AG09309 (cell line): Measurements from ENCODE around the gene STOM.

Experiments used
- DNase-seq: peaks from one replicate; pipeline ENCODE4 v3.0.0-alpha.2; 2010; ENCODE audit warnings: low read depth
- H3K4me3 ChIP-seq: 2 replicates; pipeline ENCODE4 v1.5.1; 2011; ENCODE audit warnings: mild to moderate bottlenecking, low read depth, low read length, moderate library complexity; ENCODE audit not compliant: control insufficient read depth
- CTCF ChIP-seq: IDR thresholded peaks from 2 replicates; pipeline ENCODE4 v1.5.1; 2011; ENCODE audit warnings: mild to moderate bottlenecking, low read depth, low read length, inconsistent platforms; ENCODE audit not compliant: insufficient read depth, control insufficient read depth; ENCODE audit errors: missing control alignments

STOM gene

GRCh38 chr9:121297389-121297788, 72.7 kb downstream of the STOM start:
- H3K4me3 ChIP-seq, result no peak overlapping the region
- no peak for TF ChIP-seq CTCF
- no peak for DNase-seq

- no peak for TF ChIP-seq CTCF
- H3K4me3 ChIP-seq, result no peak overlapping the region
- DNase-seq, result no peak
These were observed 73.6 kb downstream of the STOM start for GRCh38 chr9:121296213-121297127.

GRCh38 chr9:121295662-121296191, 74.3 kb downstream of the STOM start:
- H3K4me3 ChIP-seq, result no peak overlapping the region
- DNase-seq, result no peak
- no peak for TF ChIP-seq CTCF

- no peak for TF ChIP-seq CTCF
- H3K4me3 ChIP-seq, result no peak overlapping the region
- DNase-seq, result no peak
These were observed 75.0 kb downstream of the STOM start for GRCh38 chr9:121294866-121295661.

GRCh38 chr9:121294151-121294743, 75.8 kb downstream of the STOM start:
- TF ChIP-seq CTCF, result no peak
- no peak for DNase-seq
- no peak overlapping the region for H3K4me3 ChIP-seq

GRCh38 chr9:121292801-121293241, 77.2 kb downstream of the STOM start:
- H3K4me3 ChIP-seq, result no peak overlapping the region
- TF ChIP-seq CTCF, result no peak
- DNase-seq, result no peak
